A673 (cell line): ENCODE data around the gene ROBO3. TPM values are rescaled to one million over a fixed set of nuclear protein-coding genes. Genes with fewer than 3 reads are reported as not detected.

Source experiments
- BruUV-seq: library from RNA; stranded (reverse); fragments of 400-500 nt; replicated peaks from 2 replicates; lab custom pipeline; 2021; lab: Mats Ljungman, UMichigan
- CTCF ChIA-PET: fragments of 300-600 bp; sonication (Branson Sonifier 250); formaldehyde crosslinking; loops from one replicate; lab custom pipeline; 2022; ENCODE audit warnings: antibody characterized with exemption; lab: Charles Lee
- POLR2A ChIA-PET: fragments of 300-600 bp; sonication (Branson Sonifier 250); formaldehyde crosslinking; loops from one replicate; lab custom pipeline; 2022; ENCODE audit warnings: antibody characterized with exemption; ENCODE audit not compliant: low non-redundant PET; lab: Charles Lee
- DNase-seq: peaks from one replicate; pipeline ENCODE4 v3.0.0-alpha.2; 2015; ENCODE audit warnings: low spot score
- H3K27ac ChIP-seq: fragments of 200-600 bp; sonication (generic); 2 replicates; pipeline ENCODE4 v1.5.1; 2016; ENCODE audit warnings: mixed run types, low read depth, mild to moderate bottlenecking, mixed read lengths, antibody characterized with exemption, low read length; ENCODE audit not compliant: poor library complexity, severe bottlenecking
- H3K27me3 ChIP-seq: fragments of 200-600 bp; sonication (generic); replicated peaks from 2 replicates; pipeline ENCODE4 v1.6.1; 2017; ENCODE audit warnings: mixed run types, low read depth, mild to moderate bottlenecking, mixed read lengths, antibody characterized with exemption, low read length; ENCODE audit not compliant: insufficient read depth, poor library complexity
- H3K36me3 ChIP-seq: fragments of 200-600 bp; sonication (generic); 2 replicates; pipeline ENCODE4 v1.6.1; 2016; ENCODE audit warnings: mixed run types, mild to moderate bottlenecking, mixed read lengths, antibody characterized with exemption, low read length; ENCODE audit not compliant: insufficient read depth, poor library complexity, severe bottlenecking
- H3K4me1 ChIP-seq: fragments of 200-600 bp; sonication (generic); 2 replicates; pipeline ENCODE4 v1.6.1; 2017; ENCODE audit warnings: mixed run types, mild to moderate bottlenecking, mixed read lengths, antibody characterized with exemption, low read length; ENCODE audit not compliant: insufficient read depth, poor library complexity, severe bottlenecking
- H3K4me3 ChIP-seq: fragments of 200-600 bp; sonication (generic); 2 replicates; pipeline ENCODE4 v1.5.1; 2016; ENCODE audit warnings: low read depth, mixed run types, mild to moderate bottlenecking, mixed read lengths, low read length; ENCODE audit not compliant: poor library complexity, severe bottlenecking
- H3K9me3 ChIP-seq: fragments of 200-600 bp; sonication (generic); 2 replicates; pipeline ENCODE4 v1.6.1; 2016; ENCODE audit warnings: mixed run types, low read depth, mild to moderate bottlenecking, mixed read lengths, antibody characterized with exemption, low read length; ENCODE audit not compliant: poor library complexity, severe bottlenecking
- CTCF ChIP-seq: fragments of 300-800, 200-600 bp; sonication (generic); conservative IDR thresholded peaks from 2 replicates; pipeline ENCODE4 v1.5.1; 2017; ENCODE audit warnings: low read depth, mild to moderate bottlenecking, antibody characterized with exemption, low read length, moderate library complexity, mixed read lengths
- EZH2 ChIP-seq: fragments of 200-600 bp; sonication (generic); IDR thresholded peaks from 2 replicates; pipeline ENCODE4 v1.6.1; 2017; ENCODE audit warnings: borderline replicate concordance, low read depth, mild to moderate bottlenecking, mixed read lengths, antibody characterized with exemption, low read length; ENCODE audit not compliant: poor library complexity, severe bottlenecking
- intact Hi-C: fragments of 100-400 bp; cut with micrococcal nuclease; formaldehyde crosslinking; loops from one replicate; pipeline ENCODE4 v1.10.0; 2022; ENCODE audit not compliant: unreplicated experiment
- total RNA-seq: library from RNA; stranded (reverse); gene quantifications from 2 replicates; pipeline ENCODE4 v1.2.3, GENCODE V29; 2021

ROBO3 gene
- total RNA-seq, 1 experiment from 2014 or later = 2.3 TPM

DNA sequence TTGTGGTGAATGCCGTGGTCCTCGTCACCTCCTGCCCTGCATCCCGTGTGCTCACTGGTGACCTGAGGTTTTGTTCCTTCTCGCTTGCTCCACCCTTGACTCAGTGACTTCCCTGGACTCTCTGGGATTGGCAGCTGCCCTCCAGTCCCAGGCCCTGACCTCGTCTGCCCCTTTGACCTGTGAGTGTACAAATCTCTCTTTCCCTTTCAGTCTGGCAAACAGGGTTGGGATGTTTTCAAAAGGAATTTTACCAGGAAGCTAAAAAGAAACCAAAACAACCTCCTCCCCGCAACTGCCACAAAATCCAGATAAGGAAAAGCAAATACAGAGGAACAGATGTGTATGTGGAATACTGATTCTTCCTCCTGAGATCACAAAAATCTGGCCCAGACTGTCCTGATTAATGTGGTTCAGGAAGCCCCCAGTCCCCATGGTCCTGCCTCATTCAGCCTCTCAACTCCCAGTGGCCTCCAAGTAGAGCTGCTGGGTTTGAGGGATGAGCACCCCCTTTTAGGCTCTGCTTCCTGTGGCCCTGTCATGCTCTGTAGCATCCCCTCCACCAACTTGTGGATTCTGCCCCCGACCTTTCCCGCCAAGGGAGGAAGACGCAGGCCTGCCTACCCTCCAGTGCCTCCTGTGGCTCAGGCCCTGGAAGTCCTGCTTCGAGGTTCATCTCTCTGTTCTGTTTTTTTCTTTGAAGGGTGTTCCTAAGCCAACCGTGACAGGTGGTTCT is 17.3 kb downstream of the ROBO3 start:
- TF ChIP-seq CTCF = no peak
- no peak for TF ChIP-seq EZH2
- peaks cover 14% of the 10 kb centered on the region for H3K27me3 ChIP-seq
- H3K4me1 ChIP-seq = no peaks in the 10 kb centered on the region
- no TSS peak for BruUV-seq
- intact Hi-C loops = no loop called here
- ChIA-PET CTCF (no interaction called here), POLR2A (no interaction called here)
- DNase-seq = no peak
- no peaks in the 10 kb centered on the region for H3K9me3 ChIP-seq
- H3K27ac ChIP-seq = no peak overlapping the region
- no peak overlapping the region for H3K4me3 ChIP-seq
- no peaks in the 10 kb centered on the region for H3K36me3 ChIP-seq

GRCh38 chr11:124884340-124884739 is 19.1 kb downstream of the ROBO3 start:
- Histone ChIP-seq H3K36me3 (no peaks in the 10 kb centered on the region), H3K4me1 (no peaks in the 10 kb centered on the region), H3K9me3 (no peaks in the 10 kb centered on the region), H3K4me3 (no peak overlapping the region), H3K27ac (no peak overlapping the region), H3K27me3 (peaks cover 30% of the 10 kb centered on the region)
- BruUV-seq = no TSS peak
- no peak for DNase-seq
- POLR2A ChIA-PET = no interaction called here
- CTCF ChIA-PET = no interaction called here
- intact Hi-C loops = no loop called here
- TF ChIP-seq EZH2 (no peak), CTCF (no peak)

GRCh38 chr11:124884869-124885479 is 19.7 kb downstream of the ROBO3 start:
- H3K4me3 ChIP-seq = no peak overlapping the region
- peaks cover 34% of the 10 kb centered on the region for H3K27me3 ChIP-seq
- TF ChIP-seq EZH2 (no peak), CTCF (no peak)
- H3K27ac ChIP-seq = no peak overlapping the region
- no peaks in the 10 kb centered on the region for H3K4me1 ChIP-seq
- no TSS peak for BruUV-seq
- no peak for DNase-seq
- POLR2A ChIA-PET = interaction anchor here (0.6 kb wide), 1 partner anchor 1794 kb away, joined by 3 read pairs; no protein-coding TSS in a partner anchor
- intact Hi-C loops = no loop called here
- H3K9me3 ChIP-seq = no peaks in the 10 kb centered on the region
- no peaks in the 10 kb centered on the region for H3K36me3 ChIP-seq
- CTCF ChIA-PET = no interaction called here
